ENCODE data around the gene AZU1.

DNA sequence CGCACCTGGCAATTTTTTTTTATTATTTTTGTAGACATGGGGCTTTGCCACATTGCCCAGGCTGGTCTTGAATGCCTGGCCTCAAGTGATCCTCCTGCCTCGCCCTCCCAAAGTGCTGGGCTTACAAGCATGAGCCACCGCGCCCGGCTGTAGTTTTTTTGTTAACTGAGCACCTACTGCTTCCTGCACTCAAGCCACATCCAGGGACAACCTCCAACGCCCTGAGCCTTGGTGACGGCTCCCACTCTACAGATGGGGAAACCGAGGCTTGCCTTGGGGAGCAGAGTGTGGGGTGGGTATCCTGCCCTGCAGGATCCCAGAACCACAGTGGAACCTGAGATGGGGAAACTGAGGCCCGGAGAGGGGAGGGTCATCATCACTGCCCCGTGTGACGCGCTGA is 27.5 kb downstream of the AZU1 start:
- TF ChIP-seq CTCF (IDR thresholded peaks at IDR 0.05; ENCODE audit: low read depth, low read length, poor library complexity, severe bottlenecking): no peak
- no peak for TF ChIP-seq EZH2phosphoT487 (IDR thresholded peaks at IDR 0.05; ENCODE audit: borderline replicate concordance, low read length)
